ENCODE data around the gene TUBB1. TPM values are rescaled to one million over a fixed set of nuclear protein-coding genes. Genes with fewer than 3 reads are reported as not detected.

The TUBB1 gene
- total and polyA plus RNA-seq, 2 of the 13 experiments (the other 11 are each of a cell fraction or from before 2014, with no cell fraction given) = 0.11 to 57.6 TPM

DNA sequence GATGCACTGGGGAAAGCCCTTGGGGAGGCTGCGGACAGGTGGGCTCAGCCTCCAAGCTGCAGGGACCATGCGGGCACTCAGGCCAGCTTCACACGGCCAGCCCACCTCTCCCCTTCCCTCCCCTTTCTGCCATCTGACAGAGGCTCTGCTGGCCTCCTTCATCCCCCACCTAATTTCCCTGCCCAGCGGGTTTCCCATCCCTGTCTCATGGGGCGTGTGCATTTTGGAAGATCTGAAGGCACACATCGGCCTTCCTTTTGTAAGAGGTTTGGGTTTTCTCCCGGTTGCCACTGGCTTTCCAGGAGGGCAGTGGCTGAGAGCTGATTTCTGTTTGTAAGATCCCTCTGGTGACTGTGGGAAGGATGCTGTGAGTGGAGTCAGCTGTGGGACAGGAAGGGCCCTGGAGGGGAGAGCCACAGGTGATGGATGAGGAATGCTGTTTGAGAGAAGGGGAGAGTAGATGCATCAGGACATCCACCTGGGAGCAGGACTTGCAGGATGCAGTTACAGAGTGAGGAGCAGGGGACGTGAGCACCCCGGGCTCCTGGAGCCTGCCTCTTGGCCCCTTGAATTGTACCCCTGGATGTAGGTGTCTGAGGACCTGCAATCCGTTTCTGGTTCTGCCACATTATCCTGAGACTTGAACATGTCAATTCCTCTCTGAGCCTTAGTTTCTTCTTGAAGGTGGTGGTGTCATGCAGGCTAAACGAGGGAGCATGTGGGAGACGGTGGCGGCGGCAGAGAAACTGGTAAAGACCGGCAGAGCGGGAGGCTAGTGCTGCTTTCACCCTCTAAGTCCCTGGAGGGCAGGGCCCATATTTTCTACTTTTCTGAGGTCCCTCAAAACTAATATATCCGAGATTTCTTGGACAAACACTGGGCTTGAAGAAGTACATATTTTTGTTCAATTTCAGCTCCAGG, 5.9 kb upstream of the TUBB1 start:
- Histone ChIP-seq H3K4me3 (replicated peaks in 1 of 3; ENCODE audit: insufficient read depth in 1 of 3, low read depth in 2 of 3, low read length in 3 of 3) (peak overlapping the region; percentile 12 to 62 (median 47)), H3K4me1 (ENCODE audit: insufficient read depth, low read length) (peaks cover 100% of the 10 kb centered on the region), H2AFZ (ENCODE audit: low read length) (no peak overlapping the region), H3K27ac (ENCODE audit: extremely low read length, insufficient read depth, low read length) (peak overlapping the region; percentile 27), H3K9ac (ENCODE audit: insufficient read depth, low read depth, low read length) (peak overlapping the region; percentile 38; the same call in 1 of the 2 replicates), H3K36me3 (replicated peaks in 1 of 2; ENCODE audit: control insufficient read depth in 1 of 2, insufficient read depth in 2 of 2, low read length in 2 of 2) (no peaks in the 10 kb centered on the region; a peak in 1 of 5 replicates), H3K9me3 (ENCODE audit: low read length) (no peaks in the 10 kb centered on the region), H3K4me2 (ENCODE audit: low read depth, low read length) (peak overlapping the region; percentile 66), H3K79me2 (ENCODE audit: insufficient read depth, low read length) (peaks cover 15% of the 10 kb centered on the region), H4K20me1 (ENCODE audit: insufficient read depth, low read length) (no peaks in the 10 kb centered on the region), H3K27me3 (ENCODE audit: control insufficient read depth in 1 of 2, insufficient read depth in 2 of 2, low read length in 2 of 2) (no peaks in the 10 kb centered on the region)
- ATAC-seq = peak; percentile 2; the same call in 2 of the 3 replicates
- intact Hi-C loops (cut with micrococcal nuclease; ENCODE audit: unreplicated experiment) = no loop called here
- BruUV-seq (replicated peaks) = no TSS peak
- DNase-seq (ENCODE audit: low spot score) = no peak
- ChIA-PET POLR2A (interaction anchor here (1.2 to 7.7 kb wide), 2 partner anchors 18 to 29 kb away, joined by 3 to 61 read pairs; partner anchors contain the start of gene ATP5F1E), CTCF (ENCODE audit: low intra/inter-chr PET ratio, low total read pairs) (no interaction called here)
- in situ Hi-C loops (cut with HindIII; ENCODE audit: extremely low pct_ligation_motif_present, low pct_unique_long_range_greater_than_20kb) = no loop called here
- no peak for FAIRE-seq
- WGBS (ENCODE audit: low lambda C conversion rate) = 77% methylated on average over 17 of the region's 17 CpGs
- TF ChIP-seq DPF2 (CRISPR knock-in tag; IDR thresholded peaks at IDR 0.05; ENCODE audit: borderline replicate concordance, low read depth) = no peak
- TF ChIP-seq, protein P1, sequence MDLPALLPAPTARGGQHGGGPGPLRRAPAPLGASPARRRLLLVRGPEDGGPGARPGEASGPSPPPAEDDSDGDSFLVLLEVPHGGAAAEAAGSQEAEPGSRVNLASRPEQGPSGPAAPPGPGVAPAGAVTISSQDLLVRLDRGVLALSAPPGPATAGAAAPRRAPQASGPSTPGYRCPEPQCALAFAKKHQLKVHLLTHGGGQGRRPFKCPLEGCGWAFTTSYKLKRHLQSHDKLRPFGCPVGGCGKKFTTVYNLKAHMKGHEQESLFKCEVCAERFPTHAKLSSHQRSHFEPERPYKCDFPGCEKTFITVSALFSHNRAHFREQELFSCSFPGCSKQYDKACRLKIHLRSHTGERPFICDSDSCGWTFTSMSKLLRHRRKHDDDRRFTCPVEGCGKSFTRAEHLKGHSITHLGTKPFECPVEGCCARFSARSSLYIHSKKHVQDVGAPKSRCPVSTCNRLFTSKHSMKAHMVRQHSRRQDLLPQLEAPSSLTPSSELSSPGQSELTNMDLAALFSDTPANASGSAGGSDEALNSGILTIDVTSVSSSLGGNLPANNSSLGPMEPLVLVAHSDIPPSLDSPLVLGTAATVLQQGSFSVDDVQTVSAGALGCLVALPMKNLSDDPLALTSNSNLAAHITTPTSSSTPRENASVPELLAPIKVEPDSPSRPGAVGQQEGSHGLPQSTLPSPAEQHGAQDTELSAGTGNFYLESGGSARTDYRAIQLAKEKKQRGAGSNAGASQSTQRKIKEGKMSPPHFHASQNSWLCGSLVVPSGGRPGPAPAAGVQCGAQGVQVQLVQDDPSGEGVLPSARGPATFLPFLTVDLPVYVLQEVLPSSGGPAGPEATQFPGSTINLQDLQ (CRISPR knock-in tag; IDR thresholded peaks at IDR 0.05) = no peak
- TF ChIP-seq ZNF333 (CRISPR knock-in tag; IDR thresholded peaks at IDR 0.05; ENCODE audit: borderline replicate concordance) = peak; percentile 29; the same call in 1 of the 2 replicates
- TF ChIP-seq ZNF543 (CRISPR knock-in tag; IDR thresholded peaks at IDR 0.05) = no peak
- TF ChIP-seq NFKB2 (CRISPR knock-in tag; IDR thresholded peaks at IDR 0.05; ENCODE audit: borderline replicate concordance) = peak; percentile 83; the same call in 1 of the 2 replicates
- 0 out of 2 replicates have a peak, but pooled peaks have one; percentile 20 for TF ChIP-seq ZNF256 (CRISPR knock-in tag; conservative IDR thresholded peaks at IDR 0.05)
- no peak for TF ChIP-seq RARA (CRISPR knock-in tag; IDR thresholded peaks at IDR 0.05)
- no peak for TF ChIP-seq MIXL1 (CRISPR knock-in tag; IDR thresholded peaks at IDR 0.05)
- peak; percentile 10; the same call in 1 of the 2 replicates for TF ChIP-seq ZNF747 (CRISPR knock-in tag; IDR thresholded peaks at IDR 0.05; ENCODE audit: borderline replicate concordance)
- TF ChIP-seq, protein P2, sequence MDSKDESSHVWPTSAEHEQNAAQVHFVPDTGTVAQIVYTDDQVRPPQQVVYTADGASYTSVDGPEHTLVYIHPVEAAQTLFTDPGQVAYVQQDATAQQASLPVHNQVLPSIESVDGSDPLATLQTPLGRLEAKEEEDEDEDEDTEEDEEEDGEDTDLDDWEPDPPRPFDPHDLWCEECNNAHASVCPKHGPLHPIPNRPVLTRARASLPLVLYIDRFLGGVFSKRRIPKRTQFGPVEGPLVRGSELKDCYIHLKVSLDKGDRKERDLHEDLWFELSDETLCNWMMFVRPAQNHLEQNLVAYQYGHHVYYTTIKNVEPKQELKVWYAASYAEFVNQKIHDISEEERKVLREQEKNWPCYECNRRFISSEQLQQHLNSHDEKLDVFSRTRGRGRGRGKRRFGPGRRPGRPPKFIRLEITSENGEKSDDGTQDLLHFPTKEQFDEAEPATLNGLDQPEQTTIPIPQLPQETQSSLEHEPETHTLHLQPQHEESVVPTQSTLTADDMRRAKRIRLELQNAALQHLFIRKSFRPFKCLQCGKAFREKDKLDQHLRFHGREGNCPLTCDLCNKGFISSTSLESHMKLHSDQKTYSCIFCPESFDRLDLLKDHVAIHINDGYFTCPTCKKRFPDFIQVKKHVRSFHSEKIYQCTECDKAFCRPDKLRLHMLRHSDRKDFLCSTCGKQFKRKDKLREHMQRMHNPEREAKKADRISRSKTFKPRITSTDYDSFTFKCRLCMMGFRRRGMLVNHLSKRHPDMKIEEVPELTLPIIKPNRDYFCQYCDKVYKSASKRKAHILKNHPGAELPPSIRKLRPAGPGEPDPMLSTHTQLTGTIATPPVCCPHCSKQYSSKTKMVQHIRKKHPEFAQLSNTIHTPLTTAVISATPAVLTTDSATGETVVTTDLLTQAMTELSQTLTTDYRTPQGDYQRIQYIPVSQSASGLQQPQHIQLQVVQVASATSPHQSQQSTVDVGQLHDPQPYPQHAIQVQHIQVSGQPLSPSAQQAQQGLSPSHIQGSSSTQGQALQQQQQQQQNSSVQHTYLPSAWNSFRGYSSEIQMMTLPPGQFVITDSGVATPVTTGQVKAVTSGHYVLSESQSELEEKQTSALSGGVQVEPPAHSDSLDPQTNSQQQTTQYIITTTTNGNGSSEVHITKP (CRISPR knock-in tag; IDR thresholded peaks at IDR 0.05; ENCODE audit: low read depth) = no peak
- TF ChIP-seq CENPT (CRISPR knock-in tag; IDR thresholded peaks at IDR 0.05; ENCODE audit: low read depth) = no peak
- no peak for TF ChIP-seq SIN3A (IDR thresholded peaks at IDR 0.05; ENCODE audit: borderline replicate concordance, low read depth, low read length)
- TF ChIP-seq KAT2B (IDR thresholded peaks at IDR 0.05; ENCODE audit: borderline replicate concordance, low read depth, low read length) = no peak
- no peak for TF ChIP-seq KDM6A (CRISPR knock-in tag; IDR thresholded peaks at IDR 0.05; ENCODE audit: low read depth)
- 0 out of 2 replicates have a peak, but pooled peaks have one; percentile 41 for TF ChIP-seq ZNF839 (CRISPR knock-in tag; IDR thresholded peaks at IDR 0.05; ENCODE audit: borderline replicate concordance)
- no peak for TF ChIP-seq ZNF326 (CRISPR knock-in tag; IDR thresholded peaks at IDR 0.05; ENCODE audit: borderline replicate concordance)
- TF ChIP-seq ZNF343 (CRISPR knock-in tag; IDR thresholded peaks at IDR 0.05) = 0 out of 2 replicates have a peak, but pooled peaks have one; percentile 2
